Right atrium auricular region (tissue), 2 donors: ENCODE measurements around the gene BRAT1. TPM values are rescaled to one million over a fixed set of nuclear protein-coding genes. Genes with fewer than 3 reads are reported as not detected.

Experiments
- DNase-seq: peaks from one replicate; pipeline ENCODE4 v3.0.0-alpha.2; 2019; ENCODE audit warnings: low spot score
- H3K27ac ChIP-seq, 2 donors: fragments of 200-600 bp; sonication (generic); 1 replicate in 1 of 2; 2 replicates in 1 of 2; pipeline ENCODE4 v1.5.1; 2016 to 2019
- H3K27me3 ChIP-seq, 2 donors: fragments of 200-600 bp; sonication (generic); one replicate each; pipeline versions ENCODE4 v1.5.1 to v1.6.0; 2017 to 2019
- H3K36me3 ChIP-seq: fragments of 200-600 bp; sonication (generic); one replicate; pipeline ENCODE4 v1.5.1; 2016
- H3K4me1 ChIP-seq, 2 donors: fragments of 200-600 bp; sonication (generic); one replicate each; pipeline versions ENCODE4 v1.5.1 to v1.6.0; 2017 to 2019
- H3K4me3 ChIP-seq, 2 donors: fragments of 200-600 bp; sonication (generic); 1 replicate in 1 of 2; 2 replicates in 1 of 2; pipeline ENCODE4 v1.5.1; 2017 to 2019; ENCODE audit warnings: mild to moderate bottlenecking in 1 of 2, moderate library complexity in 1 of 2
- H3K9me3 ChIP-seq, 2 donors: fragments of 200-600 bp; sonication (generic); one replicate each; pipeline ENCODE4 v1.5.1; 2019
- CTCF ChIP-seq, 2 donors: fragments of 200-600 bp; sonication (generic); IDR thresholded peaks; one replicate each; pipeline ENCODE4 v1.5.1; 2019; ENCODE audit warnings: antibody characterized with exemption in 2 of 2
- total RNA-seq, 2 donors: library from RNA; depleted of rRNA; stranded (reverse); fragments of >200 nt; gene quantifications; one replicate each; pipeline ENCODE4 v1.1.0, GENCODE V29; 2016

BRAT1 gene
- total RNA-seq, 2 donors from 2014 or later = 20.9 to 24.6 TPM

DNA sequence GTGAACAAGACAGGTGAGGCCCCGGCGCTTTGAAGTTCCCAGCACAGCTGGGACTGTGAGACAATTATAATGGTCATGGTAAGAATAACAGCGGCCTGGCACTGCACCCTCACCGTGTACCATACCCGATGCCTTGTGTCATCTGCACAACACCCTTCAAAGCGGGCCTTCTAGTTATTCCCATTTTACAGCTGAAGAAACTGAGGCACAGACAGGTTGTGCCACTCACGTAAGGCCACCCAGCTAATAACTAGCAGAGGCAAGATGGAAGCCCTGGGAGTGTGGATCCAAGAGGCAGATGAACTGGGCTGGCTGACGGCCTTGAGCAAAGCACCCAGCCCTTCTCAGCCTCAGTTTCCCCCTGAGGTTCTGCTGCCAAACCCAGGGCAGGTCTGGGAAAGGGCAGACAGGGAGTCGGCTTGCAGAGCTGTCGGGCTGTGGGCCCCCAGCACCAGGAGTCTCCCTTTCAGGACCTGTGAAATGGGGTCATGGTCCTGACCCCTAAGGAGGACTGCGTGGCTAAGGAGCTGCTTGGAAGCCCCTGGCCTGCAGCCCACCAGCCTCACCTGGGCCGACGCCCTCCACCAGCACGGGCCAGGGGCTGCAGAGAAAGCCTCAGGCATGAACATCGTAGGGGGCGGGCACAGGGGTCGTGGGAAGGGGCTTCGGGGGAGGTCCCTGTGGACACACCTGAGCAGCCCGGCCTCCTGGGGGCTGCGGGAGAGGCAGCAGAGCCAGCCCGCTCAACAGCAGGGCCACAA is 51.0 kb downstream of the BRAT1 start:
- H3K27me3 ChIP-seq = no peaks in the 10 kb centered on the region
- H3K4me3 ChIP-seq = no peak overlapping the region
- no peak for DNase-seq
- no peak for TF ChIP-seq CTCF (IDR thresholded peaks at IDR 0.05)
- no peak overlapping the region for H3K27ac ChIP-seq
- H3K36me3 ChIP-seq = no peaks in the 10 kb centered on the region
- no peaks in the 10 kb centered on the region for H3K9me3 ChIP-seq
- H3K4me1 ChIP-seq = peaks cover 0 to 19% of the 10 kb centered on the region in 2 donors

DNA sequence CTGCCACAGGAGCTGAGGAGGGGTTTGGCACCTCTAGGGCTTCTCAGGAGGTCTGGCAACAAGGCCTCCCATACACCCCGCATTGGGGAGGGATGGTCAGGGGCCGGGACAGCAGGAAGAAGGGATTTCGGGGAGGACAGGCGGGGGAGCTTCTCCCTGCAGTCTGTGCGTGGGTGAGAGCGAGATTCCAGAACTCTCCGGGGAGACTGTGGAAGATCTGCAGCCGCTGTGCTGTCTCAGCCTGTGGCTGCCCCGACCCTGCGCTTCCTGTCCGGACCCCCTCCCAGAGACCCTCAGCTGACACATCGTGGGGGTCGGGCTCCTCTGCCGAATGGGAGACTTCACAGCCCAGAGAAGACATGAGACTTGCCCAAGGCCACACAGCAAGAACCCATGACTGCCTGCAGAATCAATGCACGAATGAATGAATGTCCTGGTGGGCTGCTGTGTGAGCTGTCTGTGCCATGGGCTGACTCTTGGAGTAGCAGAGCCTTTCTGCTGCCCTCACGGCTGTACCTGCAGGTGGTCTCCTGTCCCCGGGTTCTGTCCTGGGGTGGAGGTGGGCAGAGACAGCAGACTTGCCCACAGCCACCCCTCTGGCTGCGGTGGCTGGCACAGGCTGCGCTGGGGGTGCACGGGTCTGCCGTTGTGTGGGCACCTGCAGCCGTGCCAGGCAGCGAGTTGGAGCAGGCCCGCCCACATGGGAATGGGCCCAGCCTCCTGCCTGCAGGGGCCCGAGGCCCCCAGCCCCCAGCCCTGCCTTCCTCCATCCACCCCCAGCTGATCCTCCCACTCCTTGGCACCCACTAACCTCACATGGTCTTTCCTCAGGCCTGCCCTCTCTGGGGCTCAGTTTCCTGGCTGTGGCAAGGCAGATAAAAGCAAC is 52.0 kb downstream of the BRAT1 start:
- no peak for DNase-seq
- TF ChIP-seq CTCF (IDR thresholded peaks at IDR 0.05) = no peak
- no peaks in the 10 kb centered on the region for H3K27me3 ChIP-seq
- no peaks in the 10 kb centered on the region for H3K9me3 ChIP-seq
- H3K27ac ChIP-seq = no peak overlapping the region
- H3K36me3 ChIP-seq = no peaks in the 10 kb centered on the region
- H3K4me1 ChIP-seq = peaks cover 0 to 9% of the 10 kb centered on the region in 2 donors
- no peak overlapping the region for H3K4me3 ChIP-seq

- DNase-seq = no peak
- Histone ChIP-seq H3K27me3 (no peaks in the 10 kb centered on the region), H3K4me3 (no peak overlapping the region), H3K9me3 (no peaks in the 10 kb centered on the region), H3K4me1 (peaks cover 0 to 8% of the 10 kb centered on the region in 2 donors), H3K36me3 (no peaks in the 10 kb centered on the region), H3K27ac (no peak overlapping the region)
- no peak for TF ChIP-seq CTCF (IDR thresholded peaks at IDR 0.05)
Measured at GRCh38 chr7:2502647-2502966, 52.7 kb downstream of the BRAT1 start.

DNA sequence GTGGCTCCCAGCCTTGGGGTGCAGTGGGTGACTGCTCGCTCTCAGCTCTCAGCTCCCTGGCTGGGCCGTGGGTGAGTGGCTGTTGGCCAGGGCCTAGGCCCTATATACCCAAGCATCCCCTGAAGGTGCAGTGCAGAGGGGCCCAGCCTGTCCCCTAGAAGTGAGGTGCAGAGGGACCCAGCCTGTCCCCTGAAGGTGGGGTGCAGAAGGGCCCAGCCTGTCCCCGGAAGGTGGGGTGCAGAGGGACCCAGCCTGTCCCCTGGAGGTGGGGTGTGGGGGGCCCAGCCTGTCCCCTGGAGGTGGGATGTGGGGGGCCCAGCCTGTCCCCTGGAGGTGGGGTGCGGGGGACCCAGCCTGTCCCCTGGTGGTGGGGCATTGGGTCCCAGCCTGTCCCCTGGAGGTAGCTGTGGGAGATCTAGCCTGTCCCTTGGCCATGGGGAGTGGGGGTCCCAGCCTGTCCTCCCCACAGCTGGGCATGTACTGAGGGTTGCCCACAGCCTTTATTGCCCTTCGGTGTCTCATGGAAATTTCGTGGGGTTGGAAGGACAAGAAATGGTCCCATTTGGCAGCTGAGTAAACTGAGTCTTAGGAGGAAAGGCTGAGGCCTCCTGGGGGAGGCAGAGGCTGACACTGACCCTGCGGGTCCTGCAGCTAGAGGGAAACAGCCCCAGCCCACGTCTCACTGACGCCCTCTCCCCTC is 53.2 kb downstream of the BRAT1 start:
- no peak for DNase-seq
- H3K27ac ChIP-seq = no peak overlapping the region
- TF ChIP-seq CTCF (IDR thresholded peaks at IDR 0.05) = no peak
- no peaks in the 10 kb centered on the region for H3K9me3 ChIP-seq
- no peaks in the 10 kb centered on the region for H3K36me3 ChIP-seq
- no peak overlapping the region for H3K4me3 ChIP-seq
- peaks cover 0 to 7% of the 10 kb centered on the region in 2 donors for H3K4me1 ChIP-seq
- no peaks in the 10 kb centered on the region for H3K27me3 ChIP-seq

DNA sequence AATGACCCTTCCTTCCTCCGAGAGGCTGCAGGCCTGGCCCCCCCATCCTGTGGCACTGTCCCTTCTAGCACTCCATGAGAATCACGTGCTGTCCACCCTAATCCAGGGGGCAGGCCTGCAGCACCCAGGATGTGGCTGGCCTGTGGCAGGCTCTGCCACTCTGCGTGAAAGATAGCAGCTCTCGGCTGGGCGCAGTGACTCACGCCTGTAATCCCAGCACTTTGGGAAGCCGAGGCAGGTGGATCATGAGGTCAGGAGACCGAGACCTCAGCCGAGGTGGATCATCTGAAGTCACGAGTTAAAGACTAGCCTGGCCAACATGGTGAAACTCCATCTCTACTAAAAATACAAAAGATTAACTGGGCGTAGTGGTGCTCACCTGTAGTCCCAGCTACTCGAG is 54.6 kb downstream of the BRAT1 start:
- H3K27me3 ChIP-seq = no peaks in the 10 kb centered on the region
- no peaks in the 10 kb centered on the region for H3K9me3 ChIP-seq
- no peak overlapping the region for H3K27ac ChIP-seq
- TF ChIP-seq CTCF (IDR thresholded peaks at IDR 0.05) = no peak
- no peaks in the 10 kb centered on the region for H3K36me3 ChIP-seq
- no peak for DNase-seq
- H3K4me3 ChIP-seq = no peak overlapping the region
- H3K4me1 ChIP-seq = peaks cover 0 to 7% of the 10 kb centered on the region in 2 donors
